Measurements from ENCODE around the gene LRRC9. TPM values are rescaled to one million over a fixed set of nuclear protein-coding genes. Genes with fewer than 3 reads are reported as not detected.
"Not testable (repeated sequence)": the region's sequence is repeated elsewhere in the genome, so short reads cannot be mapped to it uniquely, and the experiment has no call there.

LRRC9 gene
- polyA plus RNA-seq, 3 donors = 1.1 to 3.0 (median 2.9) TPM

GRCh38 chr14:59939828-59940227, 19.9 kb downstream of the LRRC9 start:
- no peak for DNase-seq (ENCODE audit: extremely low read depth in 1 of 11, low read depth in 9 of 11, low spot score in 4 of 11)

GRCh38 chr14:59942296-59942862, 22.4 kb downstream of the LRRC9 start:
- not testable (repeated sequence) for DNase-seq (ENCODE audit: extremely low read depth in 1 of 11, low read depth in 9 of 11, low spot score in 4 of 11)

GRCh38 chr14:59944909-59945308, 25.0 kb downstream of the LRRC9 start:
- DNase-seq (ENCODE audit: extremely low read depth in 1 of 11, low read depth in 9 of 11, low spot score in 4 of 11) = no peak

GRCh38 chr14:59952141-59952540, 32.2 kb downstream of the LRRC9 start:
- not testable (repeated sequence) for DNase-seq (ENCODE audit: extremely low read depth in 1 of 11, low read depth in 9 of 11, low spot score in 4 of 11)

- not testable (repeated sequence) for DNase-seq (ENCODE audit: extremely low read depth in 1 of 11, low read depth in 9 of 11, low spot score in 4 of 11)
Observed at GRCh38 chr14:59957890-59958289, 37.9 kb downstream of the LRRC9 start.

- peak in 1 of 11 donors; percentile 17 for DNase-seq (ENCODE audit: extremely low read depth in 1 of 11, low read depth in 9 of 11, low spot score in 4 of 11)
Observed at GRCh38 chr14:59959668-59960067, 39.7 kb downstream of the LRRC9 start.

GRCh38 chr14:59961518-59962062, 41.6 kb downstream of the LRRC9 start:
- no peak for DNase-seq (ENCODE audit: extremely low read depth in 1 of 11, low read depth in 9 of 11, low spot score in 4 of 11)

- DNase-seq (ENCODE audit: extremely low read depth in 1 of 11, low read depth in 9 of 11, low spot score in 4 of 11) = no peak
Observed at GRCh38 chr14:59964251-59965007, 44.5 kb downstream of the LRRC9 start.

GRCh38 chr14:59969319-59969718, 49.4 kb downstream of the LRRC9 start:
- DNase-seq (ENCODE audit: extremely low read depth in 1 of 11, low read depth in 9 of 11, low spot score in 4 of 11) = no peak

- no peak for DNase-seq (ENCODE audit: extremely low read depth in 1 of 11, low read depth in 9 of 11, low spot score in 4 of 11)
Observed at GRCh38 chr14:59981564-59981963, 61.6 kb downstream of the LRRC9 start.

- no peak for DNase-seq (ENCODE audit: extremely low read depth in 1 of 11, low read depth in 9 of 11, low spot score in 4 of 11)
Observed at GRCh38 chr14:59983048-59983447, 63.1 kb downstream of the LRRC9 start.

GRCh38 chr14:59986556-59987059, 66.7 kb downstream of the LRRC9 start:
- DNase-seq (ENCODE audit: extremely low read depth in 1 of 11, low read depth in 9 of 11, low spot score in 4 of 11) = no peak

GRCh38 chr14:59997449-59997848, 77.5 kb downstream of the LRRC9 start:
- no peak for DNase-seq (ENCODE audit: extremely low read depth in 1 of 11, low read depth in 9 of 11, low spot score in 4 of 11)

GRCh38 chr14:59997966-59998365, 78.0 kb downstream of the LRRC9 start:
- no peak for DNase-seq (ENCODE audit: extremely low read depth in 1 of 11, low read depth in 9 of 11, low spot score in 4 of 11)

- no peak for DNase-seq (ENCODE audit: extremely low read depth in 1 of 11, low read depth in 9 of 11, low spot score in 4 of 11)
Observed at GRCh38 chr14:59998564-59998963, 78.6 kb downstream of the LRRC9 start.

GRCh38 chr14:60002819-60003492, 83.0 kb downstream of the LRRC9 start:
- DNase-seq (ENCODE audit: extremely low read depth in 1 of 11, low read depth in 9 of 11, low spot score in 4 of 11) = peak in 6 of 11 donors; percentile 3 to 18 (median 7)

GRCh38 chr14:60003991-60004390, 84.0 kb downstream of the LRRC9 start:
- no peak for DNase-seq (ENCODE audit: extremely low read depth in 1 of 11, low read depth in 9 of 11, low spot score in 4 of 11)

GRCh38 chr14:60008042-60008441, 88.1 kb downstream of the LRRC9 start:
- no peak for DNase-seq (ENCODE audit: extremely low read depth in 1 of 11, low read depth in 9 of 11, low spot score in 4 of 11)

GRCh38 chr14:60010263-60010662, 90.3 kb downstream of the LRRC9 start:
- DNase-seq (ENCODE audit: extremely low read depth in 1 of 11, low read depth in 9 of 11, low spot score in 4 of 11) = not testable (repeated sequence)

GRCh38 chr14:60014402-60014801, 94.5 kb downstream of the LRRC9 start:
- no peak for DNase-seq (ENCODE audit: extremely low read depth in 1 of 11, low read depth in 9 of 11, low spot score in 4 of 11)

Data from renal cortex interstitium (tissue), 11 donors.